GM23248 (cell line): Measurements from ENCODE around the gene SLC45A2. TPM values are rescaled to one million over a fixed set of nuclear protein-coding genes. Genes with fewer than 3 reads are reported as not detected.
"Not testable (repeated sequence)": the region's sequence is repeated elsewhere in the genome, so short reads cannot be mapped to it uniquely, and the experiment has no call there.

ENCODE experiments used
- DNase-seq: peaks from one replicate; pipeline ENCODE4 v3.0.0-alpha.2; 2015
- H2AFZ ChIP-seq: fragments of 200-600 bp; sonication (generic); 2 replicates; pipeline ENCODE4 v1.6.1; 2016; ENCODE audit warnings: antibody characterized with exemption
- H3F3A ChIP-seq: fragments of 200-600 bp; sonication (generic); 2 replicates; pipeline ENCODE4 v1.6.1; 2016; ENCODE audit warnings: mild to moderate bottlenecking, antibody characterized with exemption, mixed run types; ENCODE audit not compliant: insufficient read depth
- H3K27ac ChIP-seq: fragments of 200-600 bp; sonication (generic); 2 replicates; pipeline ENCODE4 v1.5.1; 2016; ENCODE audit warnings: mild to moderate bottlenecking
- H3K27me3 ChIP-seq: fragments of 200-600 bp; sonication (generic); replicated peaks from 2 replicates; pipeline ENCODE4 v1.6.1; 2016; ENCODE audit warnings: mild to moderate bottlenecking; ENCODE audit not compliant: insufficient read depth
- H3K36me3 ChIP-seq: fragments of 200-600 bp; sonication (generic); 2 replicates; pipeline ENCODE4 v1.6.1; 2016; ENCODE audit warnings: low read depth, mild to moderate bottlenecking
- H3K4me1 ChIP-seq: fragments of 200-600 bp; sonication (generic); 2 replicates; pipeline ENCODE4 v1.6.1; 2016; ENCODE audit warnings: mild to moderate bottlenecking; ENCODE audit not compliant: insufficient read depth
- H3K4me2 ChIP-seq: fragments of 200-600 bp; sonication (generic); one replicate; pipeline ENCODE4 v1.6.1; 2016; ENCODE audit warnings: mild to moderate bottlenecking; ENCODE audit not compliant: unreplicated experiment
- H3K4me3 ChIP-seq: fragments of 200-600 bp; sonication (generic); 2 replicates; pipeline ENCODE4 v1.5.1; 2016; ENCODE audit warnings: mild to moderate bottlenecking
- H3K79me2 ChIP-seq: fragments of 200-600 bp; sonication (generic); 2 replicates; pipeline ENCODE4 v1.6.1; 2016; ENCODE audit warnings: mild to moderate bottlenecking; ENCODE audit not compliant: insufficient read depth
- H3K9ac ChIP-seq: fragments of 200-600 bp; sonication (generic); 2 replicates; pipeline ENCODE4 v1.6.1; 2016; ENCODE audit warnings: mild to moderate bottlenecking
- H3K9me2 ChIP-seq: fragments of 200-600 bp; sonication (generic); 2 replicates; pipeline ENCODE4 v1.6.1; 2016; ENCODE audit warnings: mixed run types, mild to moderate bottlenecking, moderate library complexity; ENCODE audit not compliant: insufficient read depth
- H3K9me3 ChIP-seq: fragments of 200-600 bp; sonication (generic); one replicate; pipeline ENCODE4 v1.6.1; 2017; ENCODE audit warnings: low read depth
- H4K20me1 ChIP-seq: fragments of 200-600 bp; sonication (generic); 2 replicates; pipeline ENCODE4 v1.6.0; 2016; ENCODE audit not compliant: insufficient read depth
- EZH2 ChIP-seq: fragments of 200-600 bp; sonication (generic); IDR thresholded peaks from 2 replicates; pipeline ENCODE4 v1.6.1; 2018; ENCODE audit warnings: antibody characterized with exemption, mild to moderate bottlenecking; ENCODE audit not compliant: insufficient read depth, poor library complexity, severe bottlenecking
- EZH2phosphoT487 ChIP-seq: fragments of 200-600 bp; sonication (generic); IDR thresholded peaks from 2 replicates; pipeline ENCODE4 v1.6.1; 2018; ENCODE audit warnings: antibody characterized with exemption, moderate library complexity, mild to moderate bottlenecking, low read depth; ENCODE audit not compliant: insufficient read depth
- WGBS, 2 experiments: methylation state at CpG; one replicate each; pipeline ENCODE4 v1.1.6; 2015 to 2017; ENCODE audit warnings: low lambda C conversion rate in 2 of 2, low coverage in 1 of 2; ENCODE audit errors: missing lambda C conversion rate in 2 of 2; 5-methylcytosine and 5-hydroxymethylcytosine counted together
- in situ Hi-C: fragments of 300-500 bp; cut with MboI; formaldehyde crosslinking; loops from 2 replicates; pipeline ENCODE4 v1.15.0; 2020
- polyA plus RNA-seq: library from polyadenylated mRNA; unstranded; fragments of >200 nt; fragmentation: Nextera tagmentation; extraction: Ambion mirVana; gene quantifications from 2 replicates; pipeline ENCODE4 v1.2.1, GENCODE V29; 2016
- total RNA-seq: library from RNA; depleted of rRNA; stranded (reverse); fragments of >200 nt; shearing (Covaris generic); gene quantifications from 2 replicates; pipeline ENCODE4 v1.2.3, GENCODE V29; 2014

SLC45A2 gene
- total and polyA plus RNA-seq, 2 experiments from 2014 or later, result not detected

DNA sequence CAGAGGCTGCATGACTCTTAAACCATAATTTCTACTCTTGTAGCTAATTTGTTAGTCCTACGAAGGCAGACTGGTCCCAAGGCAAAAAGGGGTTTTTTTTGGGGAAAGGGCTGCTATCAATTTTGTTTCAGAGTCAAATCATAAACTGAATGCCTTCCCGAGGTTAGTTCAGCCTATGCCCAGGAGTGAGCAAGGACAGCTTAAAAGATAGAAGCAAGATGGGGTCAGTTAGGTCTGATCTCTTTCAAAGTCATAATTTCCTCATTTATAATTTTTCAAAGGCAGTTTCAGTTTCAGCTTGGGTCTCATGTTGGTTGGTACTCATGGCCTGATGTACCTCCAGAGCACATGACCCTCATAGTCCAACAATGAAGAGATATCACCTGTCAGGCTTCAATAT is 56.2 kb downstream of the SLC45A2 start:
- Histone ChIP-seq H3K9me2 (no peaks in the 10 kb centered on the region), H3K4me2 (no peak overlapping the region), H3K4me1 (no peaks in the 10 kb centered on the region), H2AFZ (no peak overlapping the region), H3K9me3 (no peaks in the 10 kb centered on the region), H3K36me3 (no peaks in the 10 kb centered on the region), H3F3A (no peaks in the 10 kb centered on the region), H3K27me3 (no peaks in the 10 kb centered on the region), H3K4me3 (no peak overlapping the region), H3K9ac (no peak overlapping the region), H3K79me2 (no peaks in the 10 kb centered on the region), H4K20me1 (no peaks in the 10 kb centered on the region), H3K27ac (no peak overlapping the region)
- in situ Hi-C loops, result no loop called here
- TF ChIP-seq EZH2 (no peak), EZH2phosphoT487 (no peak)
- DNase-seq, result no peak
- WGBS, 2 experiments, result 72 to 73% methylated on average over 2 of the region's 2 CpGs

DNA sequence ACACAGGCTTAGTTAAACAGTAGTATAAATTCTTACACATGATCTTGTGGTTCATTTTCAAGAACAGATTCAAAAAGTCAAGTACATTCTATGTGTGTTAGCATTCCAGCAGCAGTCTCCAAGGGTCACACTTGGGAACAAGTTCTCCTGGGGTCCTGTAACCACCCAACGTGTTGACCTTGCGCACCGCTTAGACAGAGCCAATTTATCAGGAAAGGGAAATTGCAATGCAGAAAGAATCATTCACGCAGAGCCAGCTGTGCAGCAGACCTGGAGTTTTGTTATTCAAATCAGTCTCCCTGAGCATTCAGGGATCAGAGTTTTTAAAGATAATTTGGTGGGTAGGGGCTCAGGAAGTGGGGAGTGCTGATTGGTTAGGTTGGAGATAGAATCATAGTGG is 56.8 kb downstream of the SLC45A2 start:
- in situ Hi-C loops, result no loop called here
- H2AFZ ChIP-seq, result no peak overlapping the region
- TF ChIP-seq EZH2phosphoT487, result no peak
- no peak for TF ChIP-seq EZH2
- no peaks in the 10 kb centered on the region for H3K36me3 ChIP-seq
- no peaks in the 10 kb centered on the region for H3F3A ChIP-seq
- WGBS, 2 experiments, result 73 to 79% methylated on average over 4 of the region's 4 CpGs
- no peaks in the 10 kb centered on the region for H3K79me2 ChIP-seq
- DNase-seq, result no peak
- H3K9ac ChIP-seq, result no peak overlapping the region
- no peak overlapping the region for H3K4me3 ChIP-seq
- no peak overlapping the region for H3K4me2 ChIP-seq
- H3K9me2 ChIP-seq, result no peaks in the 10 kb centered on the region
- no peaks in the 10 kb centered on the region for H4K20me1 ChIP-seq
- H3K4me1 ChIP-seq, result no peaks in the 10 kb centered on the region
- H3K27me3 ChIP-seq, result no peaks in the 10 kb centered on the region
- H3K9me3 ChIP-seq, result no peaks in the 10 kb centered on the region
- H3K27ac ChIP-seq, result no peak overlapping the region

DNA sequence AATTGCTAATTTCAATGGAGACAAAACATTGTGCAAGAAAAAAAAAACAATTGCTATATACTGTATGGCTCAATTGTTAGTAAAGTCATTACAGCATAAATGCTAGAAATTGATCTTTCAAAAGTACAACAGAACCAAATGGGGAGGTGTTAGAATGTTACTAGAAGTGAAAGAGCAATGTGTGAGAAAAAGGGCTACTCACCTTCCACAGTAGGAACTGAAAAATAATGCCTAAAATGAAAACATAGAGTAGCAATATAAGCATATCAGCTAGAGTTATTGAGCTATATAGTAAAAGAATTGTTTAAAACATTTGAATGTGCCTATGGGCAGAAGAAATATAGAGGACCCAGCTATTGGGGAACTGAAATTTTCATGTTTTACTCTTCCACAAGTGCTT is 59.2 kb downstream of the SLC45A2 start:
- Histone ChIP-seq H3K9me2 (no peaks in the 10 kb centered on the region), H3K9me3 (no peaks in the 10 kb centered on the region), H4K20me1 (no peaks in the 10 kb centered on the region), H3K4me3 (no peak overlapping the region), H3K36me3 (no peaks in the 10 kb centered on the region), H3K4me2 (no peak overlapping the region), H2AFZ (no peak overlapping the region), H3K9ac (no peak overlapping the region), H3K79me2 (no peaks in the 10 kb centered on the region), H3K4me1 (no peaks in the 10 kb centered on the region), H3F3A (no peaks in the 10 kb centered on the region), H3K27me3 (no peaks in the 10 kb centered on the region), H3K27ac (no peak overlapping the region)
- no peak for DNase-seq
- in situ Hi-C loops, result no loop called here
- TF ChIP-seq EZH2 (no peak), EZH2phosphoT487 (no peak)

DNA sequence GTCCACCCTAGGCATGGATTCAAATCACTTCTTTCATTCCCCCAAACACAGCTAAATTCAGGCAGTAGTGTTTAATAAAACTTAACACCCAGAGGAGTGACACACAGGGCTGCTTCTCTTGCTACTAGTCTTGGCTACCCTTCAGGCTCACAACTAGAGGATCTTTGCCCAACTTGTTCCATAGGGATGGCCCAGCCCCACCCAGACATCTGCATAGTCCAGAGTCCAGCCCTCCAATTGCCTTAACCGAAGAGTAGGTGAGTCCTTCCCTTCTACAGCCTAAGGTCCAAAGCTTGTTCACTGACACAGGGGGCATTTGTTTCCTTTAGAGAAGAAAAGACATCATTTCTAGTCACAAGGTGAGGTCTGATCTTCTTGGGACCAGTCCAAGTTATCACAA is 63.5 kb downstream of the SLC45A2 start:
- 93 to 94% methylated on average over 1 of the region's 1 CpG for WGBS, 2 experiments
- Histone ChIP-seq H2AFZ (no peak overlapping the region), H3K9me2 (no peaks in the 10 kb centered on the region), H3K4me3 (no peak overlapping the region), H3F3A (no peaks in the 10 kb centered on the region), H4K20me1 (no peaks in the 10 kb centered on the region), H3K36me3 (no peaks in the 10 kb centered on the region), H3K4me1 (no peaks in the 10 kb centered on the region), H3K9me3 (no peaks in the 10 kb centered on the region), H3K27ac (no peak overlapping the region), H3K27me3 (no peaks in the 10 kb centered on the region), H3K79me2 (no peaks in the 10 kb centered on the region), H3K4me2 (no peak overlapping the region), H3K9ac (no peak overlapping the region)
- no peak for DNase-seq
- in situ Hi-C loops, result no loop called here
- TF ChIP-seq EZH2phosphoT487, result no peak
- TF ChIP-seq EZH2, result no peak

DNA sequence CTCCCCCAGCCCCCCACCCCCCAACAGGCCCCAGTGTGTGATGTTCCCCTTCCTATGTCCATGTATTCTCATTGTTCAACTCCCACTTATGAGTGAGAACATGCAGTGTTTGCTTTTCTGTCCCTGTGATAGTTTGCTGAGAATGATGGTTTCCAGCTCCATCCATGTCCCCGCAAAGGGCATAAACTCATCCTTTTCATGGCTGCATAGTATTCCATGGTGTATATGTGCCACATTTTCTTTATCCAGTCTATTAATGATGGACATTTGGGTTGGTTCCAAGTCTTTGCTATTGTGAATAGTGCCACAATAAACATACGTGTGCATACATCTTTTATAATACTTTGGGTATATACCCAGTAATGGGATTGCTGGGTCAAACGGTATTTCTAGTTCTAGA is 69.6 kb downstream of the SLC45A2 start:
- H3K9me3 ChIP-seq, H3K27me3 ChIP-seq, H3K36me3 ChIP-seq, H2AFZ ChIP-seq, in situ Hi-C loops, DNase-seq, H3K27ac ChIP-seq, H3K9me2 ChIP-seq, H3K79me2 ChIP-seq, H3K9ac ChIP-seq, H3F3A ChIP-seq, H3K4me3 ChIP-seq, H4K20me1 ChIP-seq, H3K4me1 ChIP-seq, H3K4me2 ChIP-seq: not testable (repeated sequence)
- WGBS, 2 experiments, result 80 to 86% methylated on average over 3 of the region's 3 CpGs

DNA sequence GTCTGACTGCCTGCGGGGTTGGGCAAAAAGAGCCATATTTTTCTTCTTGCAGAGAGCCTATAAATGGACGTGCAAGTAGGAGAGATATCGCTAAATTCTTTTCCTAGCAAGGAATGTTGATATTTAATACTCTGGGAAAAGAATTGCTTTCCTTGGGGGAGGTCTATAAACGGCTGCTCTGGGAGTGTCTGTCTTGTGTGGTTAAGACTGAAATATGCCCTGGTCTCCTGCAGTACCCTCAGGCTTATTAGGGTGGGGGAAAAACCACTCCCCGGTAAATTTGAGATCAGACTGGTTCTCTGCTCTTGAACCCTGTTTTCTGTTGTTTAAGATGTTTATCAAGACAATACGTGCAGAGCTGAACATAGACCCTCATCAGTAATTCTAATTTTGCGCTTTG is 78.2 kb downstream of the SLC45A2 start:
- H3K9me3 ChIP-seq, H3F3A ChIP-seq, H3K36me3 ChIP-seq, H3K4me1 ChIP-seq, DNase-seq, H3K4me3 ChIP-seq, in situ Hi-C loops, H3K27me3 ChIP-seq, H4K20me1 ChIP-seq, H3K79me2 ChIP-seq, H3K9me2 ChIP-seq, H3K9ac ChIP-seq, H2AFZ ChIP-seq, H3K4me2 ChIP-seq, H3K27ac ChIP-seq: not testable (repeated sequence)
- 61 to 68% methylated on average over 7 of the region's 7 CpGs for WGBS, 2 experiments
